HT1080 (cell line): ENCODE measurements around the gene INCA1. TPM values are rescaled to one million over a fixed set of nuclear protein-coding genes. Genes with fewer than 3 reads are reported as not detected.

Experiments
- DNase-seq: peaks from one replicate; pipeline ENCODE4 v3.0.0-alpha.2; 2015; ENCODE audit warnings: low read depth
- total RNA-seq: library from RNA; depleted of rRNA; stranded (reverse); fragments of >200 nt; shearing (Covaris generic); gene quantifications from 2 replicates; pipeline ENCODE4 v1.2.3, GENCODE V29; 2014

The INCA1 gene
- total RNA-seq, 1 experiment from 2014 or later, result 0.08 TPM

GRCh38 chr17:4971826-4972225 lies 25.5 kb downstream of the INCA1 start:
- no peak for DNase-seq

GRCh38 chr17:4970273-4970672 lies 27.0 kb downstream of the INCA1 start:
- no peak for DNase-seq

GRCh38 chr17:4969551-4970173 lies 27.7 kb downstream of the INCA1 start:
- DNase-seq, result no peak

DNA sequence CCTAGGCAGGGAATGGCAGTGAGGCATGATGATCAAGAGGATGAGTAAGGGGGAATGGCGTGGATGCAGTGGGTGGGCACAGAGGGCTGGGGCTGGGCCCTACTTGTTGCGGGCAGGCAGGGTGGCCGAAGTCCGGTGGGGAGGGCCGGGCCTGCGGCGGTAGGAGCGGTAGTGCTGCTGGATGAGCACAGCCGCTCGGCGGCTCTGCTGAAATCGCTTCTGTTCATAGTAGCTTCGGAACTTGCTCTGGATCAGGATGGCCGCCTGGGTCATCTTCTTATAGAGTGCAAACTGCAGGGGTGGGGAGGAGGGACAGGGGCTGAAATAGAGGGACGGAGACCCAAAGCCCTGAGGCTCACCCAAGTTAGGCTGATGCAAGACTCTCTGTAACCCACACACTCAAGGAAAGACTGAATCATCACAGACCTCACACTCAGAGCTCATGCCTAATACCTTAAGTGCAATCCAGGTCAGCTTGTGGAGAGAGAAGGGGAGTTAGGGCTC lies 28.2 kb downstream of the INCA1 start:
- peak; percentile 84 for DNase-seq

DNA sequence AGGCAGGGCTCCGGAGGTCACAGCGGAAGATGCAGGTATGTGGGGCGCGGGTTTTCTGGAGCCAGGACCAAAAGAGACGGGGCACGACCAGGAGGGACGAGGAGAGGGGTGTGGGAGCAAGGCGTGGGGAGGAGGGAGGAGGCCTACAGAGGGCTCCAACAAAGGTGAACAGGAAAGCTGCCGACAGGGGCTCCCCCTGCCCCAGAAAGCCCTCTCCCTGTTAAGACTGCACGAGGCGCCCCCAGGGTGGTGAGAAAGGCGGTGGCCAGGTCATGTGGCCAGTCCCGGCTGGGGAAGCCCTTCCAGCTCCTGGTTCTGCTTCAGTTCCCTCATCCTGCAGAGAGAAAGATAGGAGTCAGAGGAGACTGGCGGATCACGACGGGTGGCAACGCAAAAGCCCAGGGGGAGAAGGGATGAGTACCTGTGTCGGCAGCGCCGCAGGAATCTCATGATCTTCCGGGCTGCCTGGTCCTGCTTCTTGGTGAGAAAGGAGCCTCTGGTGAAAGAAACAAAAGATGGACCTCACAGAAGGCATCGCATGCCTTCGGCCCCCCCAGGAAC lies 28.8 kb downstream of the INCA1 start:
- DNase-seq, result no peak

DNA sequence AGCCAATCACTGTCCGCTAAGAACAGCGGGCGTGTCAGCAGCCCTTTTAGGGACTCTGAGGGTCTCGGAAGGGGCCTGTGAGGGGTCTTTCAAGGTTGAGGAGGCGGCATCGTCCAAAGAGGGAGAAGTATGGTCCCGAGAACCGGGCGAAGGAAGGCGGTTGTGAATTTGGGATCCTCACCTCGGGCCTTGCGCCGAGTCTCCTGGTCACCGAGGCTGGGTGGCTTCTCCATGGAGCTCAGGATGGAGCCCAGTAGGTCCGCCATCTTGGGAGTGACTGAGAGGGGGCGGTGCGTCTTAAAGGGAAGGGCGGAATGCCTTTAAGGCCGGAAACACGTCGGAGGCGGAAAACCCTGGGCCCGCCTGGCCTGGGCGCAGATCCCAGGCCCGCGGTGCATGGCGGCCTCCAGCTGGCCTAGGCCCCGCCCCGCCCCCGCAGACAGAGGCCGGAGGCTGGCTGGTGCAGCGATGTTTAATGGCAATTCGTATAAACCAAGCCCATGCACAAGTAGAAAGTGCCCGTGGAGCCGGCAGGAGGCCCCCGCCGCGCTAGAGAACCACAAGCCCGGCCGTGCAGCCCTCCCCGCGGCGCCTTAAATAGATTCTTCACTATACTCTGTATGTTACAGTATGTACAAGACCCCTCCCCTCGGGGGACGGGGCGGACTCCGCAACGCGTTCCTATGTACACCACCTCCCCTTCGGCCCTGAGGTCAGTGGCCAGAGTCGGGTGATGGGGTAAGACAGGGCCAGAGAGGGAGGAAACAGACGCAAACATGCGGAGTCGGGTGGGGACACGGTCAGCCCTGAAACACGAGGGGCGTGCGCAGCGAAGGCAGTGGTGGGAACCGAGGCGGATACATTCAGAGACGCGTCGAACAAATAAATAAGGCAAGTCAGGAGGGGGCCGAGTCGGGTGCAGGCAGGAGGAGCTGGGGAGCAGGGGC lies 29.5 kb downstream of the INCA1 start, which contains the start of gene SPAG7:
TSS of gene SPAG7 (minus strand) at position 279 of the 947 bp plus-strand sequence. CDS start at position 266, 13 bp downstream.
- peak; percentile 96 for DNase-seq

DNA sequence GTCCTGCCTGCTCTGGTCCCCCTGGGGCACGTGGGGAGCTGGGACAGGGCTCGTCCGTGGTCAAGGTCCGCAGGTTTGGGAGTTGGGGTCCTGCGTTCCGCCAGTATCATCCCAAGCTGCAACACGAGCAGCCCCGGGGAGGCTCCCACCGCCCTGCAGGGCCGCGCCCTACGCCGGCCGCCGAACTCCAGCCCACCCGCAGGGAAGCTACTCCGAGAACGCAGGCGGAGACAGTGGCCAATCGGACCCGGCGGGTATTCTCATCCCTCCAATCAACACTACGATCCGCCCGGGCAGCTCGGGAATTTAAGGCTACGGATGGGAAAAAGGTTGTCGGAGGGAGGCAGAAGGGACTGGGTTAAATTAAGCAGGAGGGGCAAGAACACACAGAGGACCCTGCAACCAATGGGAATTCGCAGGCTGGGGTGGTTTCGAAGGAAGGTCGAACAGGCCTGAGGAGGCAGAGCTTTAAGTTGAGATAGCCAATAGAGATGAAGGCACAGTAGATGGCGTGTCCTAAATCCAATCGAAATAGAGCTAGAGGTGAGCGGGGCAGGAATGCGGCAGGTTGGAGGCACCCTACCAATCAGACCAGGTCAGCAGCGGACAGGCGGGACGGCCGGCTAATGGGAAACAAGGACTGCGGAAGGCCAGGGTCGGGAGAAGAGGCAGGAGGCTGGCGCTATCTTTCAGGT lies 30.3 kb downstream of the INCA1 start:
- peak; percentile 100 for DNase-seq

GRCh38 chr17:4965311-4965986 lies 31.9 kb downstream of the INCA1 start:
- DNase-seq, result no peak

GRCh38 chr17:4960279-4960922 lies 36.9 kb downstream of the INCA1 start:
- no peak for DNase-seq

DNA sequence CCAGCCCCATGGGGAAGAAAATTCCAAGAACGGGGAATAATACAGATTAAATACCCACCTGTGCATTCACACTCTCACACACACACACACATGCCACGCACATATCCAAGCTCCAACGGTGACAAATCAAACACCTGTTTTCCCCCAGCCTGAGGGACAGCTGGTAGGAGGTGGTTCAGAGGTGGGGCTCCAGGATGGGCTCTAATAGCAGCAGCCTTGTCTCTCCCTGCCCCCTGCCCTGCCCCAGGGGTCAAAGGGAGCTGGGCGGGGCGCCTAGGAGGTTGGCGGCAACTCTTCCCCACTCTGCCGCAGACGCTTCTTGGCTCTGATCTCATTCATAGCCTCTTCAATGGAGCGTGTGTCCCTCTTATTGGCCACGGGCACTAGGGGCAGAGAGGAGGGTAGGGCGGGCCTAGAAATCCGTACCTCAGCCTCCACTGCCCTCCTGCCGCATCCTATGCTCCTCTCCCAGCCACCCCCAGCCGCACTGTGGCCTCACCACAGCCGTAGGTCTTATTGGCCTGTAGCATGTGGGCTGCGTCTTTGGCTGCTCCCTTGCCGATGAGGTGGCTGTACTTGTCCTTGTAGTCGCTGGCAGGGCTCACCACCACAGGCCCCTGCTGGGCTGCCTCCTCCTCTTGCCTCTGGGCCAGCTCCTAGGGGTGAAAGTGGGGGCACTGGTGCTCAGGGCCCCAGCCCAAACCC lies 37.9 kb downstream of the INCA1 start:
- DNase-seq, result no peak

DNA sequence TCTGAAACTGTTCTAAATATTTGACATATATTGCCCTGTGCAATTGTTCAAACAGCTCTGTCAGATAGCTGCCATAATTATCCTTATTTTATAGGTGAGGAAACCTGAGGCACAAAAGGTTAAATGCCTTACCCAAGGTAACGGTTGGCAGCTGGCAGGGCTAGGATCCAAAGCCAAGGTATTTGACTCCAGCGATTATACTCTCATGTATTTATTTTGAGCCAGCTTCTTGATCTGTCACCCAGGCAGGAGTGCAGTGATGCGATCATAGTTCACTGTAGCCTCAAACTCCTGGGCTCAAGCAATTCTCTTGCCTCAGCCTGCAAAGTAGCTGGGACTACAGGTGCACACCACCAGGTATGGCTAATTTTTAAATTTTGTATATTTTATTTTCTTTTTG lies 39.2 kb downstream of the INCA1 start:
- no peak for DNase-seq

DNA sequence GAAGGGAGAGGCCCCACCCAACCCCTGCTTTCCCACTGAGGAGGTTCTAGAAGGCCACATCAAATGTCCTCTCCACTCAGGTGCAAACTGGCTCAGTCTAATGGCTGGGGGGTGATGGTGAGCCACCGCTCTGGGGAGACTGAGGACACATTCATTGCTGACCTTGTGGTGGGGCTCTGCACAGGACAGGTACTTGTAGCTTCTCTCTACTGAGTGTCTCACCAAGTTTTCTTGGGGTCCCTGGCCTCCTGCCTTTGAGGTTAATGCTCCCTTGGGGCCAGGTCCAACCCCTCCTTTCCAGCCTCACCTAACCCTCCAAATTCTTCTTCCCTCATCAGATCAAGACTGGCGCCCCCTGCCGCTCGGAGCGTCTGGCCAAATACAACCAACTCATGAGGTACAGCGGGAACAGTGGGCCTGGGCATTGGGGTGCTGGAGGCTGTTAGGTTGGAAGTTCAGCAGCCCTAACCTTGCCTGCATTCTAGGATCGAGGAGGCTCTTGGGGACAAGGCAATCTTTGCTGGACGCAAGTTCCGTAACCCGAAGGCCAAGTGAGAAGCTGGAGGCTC lies 40.7 kb downstream of the INCA1 start:
- DNase-seq, result no peak

- DNase-seq, result no peak
Measured at GRCh38 chr17:4955091-4955490, 42.2 kb downstream of the INCA1 start.

GRCh38 chr17:4953451-4953961 lies 43.8 kb downstream of the INCA1 start:
- peak; percentile 65 for DNase-seq

DNA sequence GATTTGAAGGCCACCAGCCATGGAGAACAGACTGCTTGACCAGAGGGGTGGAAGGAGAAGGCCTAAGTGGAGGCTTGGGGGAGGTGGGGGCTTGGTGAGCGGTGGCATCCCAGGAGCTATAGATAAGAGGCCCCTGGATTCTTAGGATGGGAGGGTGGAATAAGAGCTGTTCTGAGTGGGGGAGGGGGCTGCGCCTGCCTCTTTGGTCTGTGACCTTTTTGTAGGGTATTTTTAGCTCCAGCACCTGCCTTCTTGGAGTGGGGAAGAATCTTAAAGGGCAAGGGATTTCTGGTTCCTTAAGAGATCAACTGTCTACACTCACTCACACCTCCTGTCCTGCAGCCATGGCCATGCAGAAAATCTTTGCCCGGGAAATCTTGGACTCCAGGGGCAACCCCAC lies 45.8 kb downstream of the INCA1 start:
- no peak for DNase-seq

DNA sequence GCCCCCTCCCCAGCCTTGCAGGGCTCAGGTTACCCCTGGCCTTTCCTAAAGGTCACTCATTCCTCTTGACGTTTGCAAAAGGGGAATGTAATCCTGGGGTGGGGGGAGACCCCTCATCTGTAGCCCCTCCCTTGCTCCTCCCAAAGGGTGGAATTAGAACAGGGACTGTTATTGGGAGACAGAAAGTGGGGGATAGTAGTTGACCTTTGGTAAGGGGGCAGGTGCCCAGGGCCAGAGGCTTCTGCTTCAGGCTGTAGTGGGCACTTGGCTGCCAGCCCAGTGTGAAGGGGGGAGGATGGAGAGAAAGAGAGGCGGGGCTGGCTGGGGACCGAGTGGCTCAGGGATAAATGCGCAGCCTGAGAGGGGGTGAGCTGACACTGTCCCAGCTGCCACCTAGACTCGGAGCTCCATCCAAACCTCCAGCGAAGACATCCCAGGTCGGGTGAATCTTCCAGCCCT lies 46.5 kb downstream of the INCA1 start, which contains the start of gene ENO3:
TSS of gene ENO3 (plus strand) at position 374 of the 459 bp plus-strand sequence. CDS start 711 bp downstream, outside the sequence.
- no peak for DNase-seq

- no peak for DNase-seq
Measured at GRCh38 chr17:4950075-4950745, 47.1 kb downstream of the INCA1 start.
